ENCODE results near the gene MCOLN1. TPM values are rescaled to one million over a fixed set of nuclear protein-coding genes. Genes with fewer than 3 reads are reported as not detected.

Gene MCOLN1
- total RNA-seq, 1 donor from 2014 or later: 13.7 TPM

GRCh38 chr19:7524523-7524922 lies 2.1 kb downstream of the MCOLN1 start:
- peaks cover 9% of the 10 kb centered on the region for H3K4me1 Mint-ChIP-seq
- H3K36me3 Mint-ChIP-seq (ENCODE audit: low read depth): peaks cover 6% of the 10 kb centered on the region
- no peak overlapping the region for H3K27ac Mint-ChIP-seq
- H3K4me3 Mint-ChIP-seq: no peak overlapping the region
- DNase-seq: no peak
- peaks cover 3% of the 10 kb centered on the region for H3K27me3 Mint-ChIP-seq
- no peaks in the 10 kb centered on the region for H3K9me3 Mint-ChIP-seq
- intact Hi-C loops (cut with micrococcal nuclease): loop anchor here (10.0 kb wide), 1 partner anchor 330 kb away; no protein-coding TSS in a partner anchor

GRCh38 chr19:7524992-7525739 lies 2.7 kb downstream of the MCOLN1 start:
- H3K27ac Mint-ChIP-seq: no peak overlapping the region
- H3K4me3 Mint-ChIP-seq: no peak overlapping the region
- H3K9me3 Mint-ChIP-seq: no peaks in the 10 kb centered on the region
- intact Hi-C loops (cut with micrococcal nuclease): loop anchor here (10.0 kb wide), 1 partner anchor 330 kb away; no protein-coding TSS in a partner anchor
- H3K27me3 Mint-ChIP-seq: peaks cover 3% of the 10 kb centered on the region
- DNase-seq: no peak
- peaks cover 9% of the 10 kb centered on the region for H3K4me1 Mint-ChIP-seq
- peaks cover 7% of the 10 kb centered on the region for H3K36me3 Mint-ChIP-seq (ENCODE audit: low read depth)

GRCh38 chr19:7526059-7526929 lies 3.9 kb downstream of the MCOLN1 start:
- H3K4me3 Mint-ChIP-seq: no peak overlapping the region
- intact Hi-C loops (cut with micrococcal nuclease): loop anchor here (10.0 kb wide), 1 partner anchor 331 kb away; no protein-coding TSS in a partner anchor

GRCh38 chr19:7527516-7528191 lies 5.2 kb downstream of the MCOLN1 start:
- DNase-seq: no peak
- Mint-ChIP-seq H3K27me3 (no peaks in the 10 kb centered on the region), H3K4me3 (no peak overlapping the region), H3K27ac (no peak overlapping the region), H3K4me1 (peaks cover 3% of the 10 kb centered on the region), H3K36me3 (ENCODE audit: low read depth) (peaks cover 8% of the 10 kb centered on the region), H3K9me3 (no peaks in the 10 kb centered on the region)
- intact Hi-C loops (cut with micrococcal nuclease): loop anchor here (10.0 kb wide), 1 partner anchor 333 kb away; no protein-coding TSS in a partner anchor

More at GRCh38 chr19:7526059-7526929, 3.9 kb downstream of the MCOLN1 start:
- peaks cover 9% of the 10 kb centered on the region for H3K4me1 Mint-ChIP-seq
- H3K27ac Mint-ChIP-seq: no peak overlapping the region
- no peaks in the 10 kb centered on the region for H3K9me3 Mint-ChIP-seq
- H3K36me3 Mint-ChIP-seq (ENCODE audit: low read depth): peaks cover 10% of the 10 kb centered on the region
- peaks cover 3% of the 10 kb centered on the region for H3K27me3 Mint-ChIP-seq
- no peak for DNase-seq

- Mint-ChIP-seq H3K27me3 (no peaks in the 10 kb centered on the region), H3K27ac (no peak overlapping the region), H3K4me1 (peaks cover 3% of the 10 kb centered on the region), H3K9me3 (no peaks in the 10 kb centered on the region), H3K4me3 (no peak overlapping the region), H3K36me3 (ENCODE audit: low read depth) (peaks cover 8% of the 10 kb centered on the region)
- intact Hi-C loops (cut with micrococcal nuclease): loop anchor here (10.0 kb wide), 1 partner anchor 333 kb away; no protein-coding TSS in a partner anchor
- no peak for DNase-seq
These were observed 5.7 kb downstream of the MCOLN1 start for GRCh38 chr19:7528192-7528519.

- intact Hi-C loops (cut with micrococcal nuclease): loop anchor here (10.0 kb wide), 1 partner anchor 334 kb away; no protein-coding TSS in a partner anchor
- Mint-ChIP-seq H3K27me3 (no peaks in the 10 kb centered on the region), H3K27ac (no peak overlapping the region), H3K36me3 (ENCODE audit: low read depth) (peaks cover 8% of the 10 kb centered on the region), H3K4me1 (peaks cover under 1% of the 10 kb centered on the region), H3K9me3 (no peaks in the 10 kb centered on the region), H3K4me3 (no peak overlapping the region)
- DNase-seq: no peak
These were observed 6.3 kb downstream of the MCOLN1 start for GRCh38 chr19:7528522-7529245.

- peaks cover 8% of the 10 kb centered on the region for H3K36me3 Mint-ChIP-seq (ENCODE audit: low read depth)
- H3K27ac Mint-ChIP-seq: no peak overlapping the region
- no peak overlapping the region for H3K4me3 Mint-ChIP-seq
- no peaks in the 10 kb centered on the region for H3K9me3 Mint-ChIP-seq
- DNase-seq: no peak
- H3K27me3 Mint-ChIP-seq: no peaks in the 10 kb centered on the region
- peaks cover 2% of the 10 kb centered on the region for H3K4me1 Mint-ChIP-seq
- intact Hi-C loops (cut with micrococcal nuclease): loop anchor here (10.0 kb wide), 1 partner anchor 334 kb away; no protein-coding TSS in a partner anchor
These were observed 6.8 kb downstream of the MCOLN1 start for GRCh38 chr19:7529246-7529600.

GRCh38 chr19:7529610-7530490 lies 7.4 kb downstream of the MCOLN1 start:
- intact Hi-C loops (cut with micrococcal nuclease): loop anchor here (10.0 kb wide), 2 partner anchors 135 to 335 kb away; no protein-coding TSS in a partner anchor
- Mint-ChIP-seq H3K4me1 (peaks cover 5% of the 10 kb centered on the region), H3K9me3 (no peaks in the 10 kb centered on the region), H3K4me3 (no peak overlapping the region), H3K27ac (peak overlapping the region; percentile 53), H3K27me3 (no peaks in the 10 kb centered on the region), H3K36me3 (ENCODE audit: low read depth) (peaks cover 8% of the 10 kb centered on the region)
- no peak for DNase-seq

GRCh38 chr19:7533281-7533885 lies 11.0 kb downstream of the MCOLN1 start:
- H3K9me3 Mint-ChIP-seq: no peaks in the 10 kb centered on the region
- H3K4me3 Mint-ChIP-seq: peak overlapping the region; percentile 96
- peak overlapping the region; percentile 80 for H3K27ac Mint-ChIP-seq
- intact Hi-C loops (cut with micrococcal nuclease): loop anchor here (10.0 kb wide), 1 partner anchor 139 kb away; no protein-coding TSS in a partner anchor
- no peaks in the 10 kb centered on the region for H3K27me3 Mint-ChIP-seq
- H3K36me3 Mint-ChIP-seq (ENCODE audit: low read depth): peaks cover 21% of the 10 kb centered on the region
- DNase-seq: no peak
- peaks cover 13% of the 10 kb centered on the region for H3K4me1 Mint-ChIP-seq

- H3K27me3 Mint-ChIP-seq: no peaks in the 10 kb centered on the region
- peak overlapping the region; percentile 96 for H3K4me3 Mint-ChIP-seq
- peak; percentile 95 for DNase-seq
- peaks cover 13% of the 10 kb centered on the region for H3K4me1 Mint-ChIP-seq
- H3K9me3 Mint-ChIP-seq: no peaks in the 10 kb centered on the region
- intact Hi-C loops (cut with micrococcal nuclease): loop anchor here (1.0 to 10.0 kb wide), 3 partner anchors 12 to 139 kb away; partner anchors contain the start of gene MCOLN1
- peaks cover 25% of the 10 kb centered on the region for H3K36me3 Mint-ChIP-seq (ENCODE audit: low read depth)
- H3K27ac Mint-ChIP-seq: peak overlapping the region; percentile 80
These were observed 11.6 kb downstream of the MCOLN1 start for GRCh38 chr19:7533925-7534480.

GRCh38 chr19:7534531-7535046 lies 12.2 kb downstream of the MCOLN1 start:
- peak; percentile 78 for DNase-seq
- Mint-ChIP-seq H3K9me3 (no peaks in the 10 kb centered on the region), H3K4me1 (peaks cover 13% of the 10 kb centered on the region), H3K27ac (peak overlapping the region; percentile 80), H3K36me3 (ENCODE audit: low read depth) (peaks cover 23% of the 10 kb centered on the region), H3K4me3 (peak overlapping the region; percentile 96), H3K27me3 (no peaks in the 10 kb centered on the region)
- intact Hi-C loops (cut with micrococcal nuclease): loop anchor here (1.0 to 10.0 kb wide), 4 partner anchors 12 to 140 kb away; partner anchors contain the start of genes MCOLN1, PET100 and XAB2
